Measurements from ENCODE around the gene NFIL3.
"Not testable (repeated sequence)": the region's sequence is repeated elsewhere in the genome, so short reads cannot be mapped to it uniquely, and the experiment has no call there.

NFIL3 gene

GRCh38 chr9:91393826-91394225, 29.8 kb downstream of the NFIL3 start:
- no peak for TF ChIP-seq CTCF (conservative IDR thresholded peaks at IDR 0.05; ENCODE audit: low read depth, low read length)
- no peak overlapping the region for H3K4me3 ChIP-seq (ENCODE audit: low read length)
- no peak for DNase-seq (ENCODE audit: low read depth)

- TF ChIP-seq CTCF (conservative IDR thresholded peaks at IDR 0.05; ENCODE audit: low read depth, low read length): no peak
- no peak overlapping the region for H3K4me3 ChIP-seq (ENCODE audit: low read length)
- DNase-seq (ENCODE audit: low read depth): no peak
Observed at GRCh38 chr9:91392435-91392834, 31.2 kb downstream of the NFIL3 start.

- no peak overlapping the region for H3K4me3 ChIP-seq (ENCODE audit: low read length)
- TF ChIP-seq CTCF (conservative IDR thresholded peaks at IDR 0.05; ENCODE audit: low read depth, low read length): no peak
Observed at GRCh38 chr9:91391818-91392217, 31.8 kb downstream of the NFIL3 start.

GRCh38 chr9:91391412-91391811, 32.2 kb downstream of the NFIL3 start:
- TF ChIP-seq CTCF (conservative IDR thresholded peaks at IDR 0.05; ENCODE audit: low read depth, low read length): no peak
- DNase-seq (ENCODE audit: low read depth): no peak
- H3K4me3 ChIP-seq (ENCODE audit: low read length): no peak overlapping the region

More at GRCh38 chr9:91391818-91392217, 31.8 kb downstream of the NFIL3 start:
- no peak for DNase-seq (ENCODE audit: low read depth)

DNA sequence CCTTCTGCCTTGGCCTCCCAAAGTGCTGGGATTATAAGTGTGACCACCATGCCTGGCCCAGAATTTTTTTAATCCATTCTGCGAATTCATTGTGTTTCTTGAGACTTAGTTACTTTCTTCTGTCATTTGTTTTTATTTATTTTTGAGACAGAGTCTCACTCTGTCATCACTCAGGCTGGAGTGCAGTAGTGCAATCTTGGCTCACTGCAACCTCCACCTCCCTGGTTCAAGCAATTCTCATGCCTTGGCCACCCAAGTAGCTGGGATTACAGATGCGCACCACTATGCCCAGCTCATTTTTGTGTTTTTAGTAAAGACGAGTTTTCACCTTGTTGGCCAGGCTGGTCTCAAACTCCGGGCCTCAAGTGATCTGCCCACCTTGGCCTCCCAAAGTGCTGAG, 33.9 kb downstream of the NFIL3 start:
- H3K4me3 ChIP-seq (ENCODE audit: low read length); DNase-seq (ENCODE audit: low read depth): not testable (repeated sequence)

GRCh38 chr9:91386765-91387164, 36.9 kb downstream of the NFIL3 start:
- no peak for DNase-seq (ENCODE audit: low read depth)
- no peak overlapping the region for H3K4me3 ChIP-seq (ENCODE audit: low read length)
- TF ChIP-seq CTCF (conservative IDR thresholded peaks at IDR 0.05; ENCODE audit: low read depth, low read length): no peak

DNA sequence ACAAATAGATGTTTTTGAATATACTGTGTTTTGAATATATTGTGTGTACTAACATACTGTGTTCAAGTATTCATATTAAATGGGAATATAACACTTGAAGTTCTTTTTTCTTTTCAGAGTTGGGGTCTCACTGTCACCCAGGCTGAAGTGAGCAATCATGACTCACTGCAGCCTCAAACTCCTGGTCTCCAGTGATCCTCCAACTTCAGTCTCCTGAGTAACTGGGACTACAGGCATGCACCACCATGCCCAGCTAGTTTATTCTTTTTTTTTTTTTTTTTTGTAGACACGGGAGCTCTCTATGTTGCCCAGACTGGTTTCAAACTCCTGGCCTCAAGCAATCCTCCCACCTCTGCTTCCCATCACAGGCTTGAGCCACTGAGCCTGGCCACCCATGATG, 38.7 kb downstream of the NFIL3 start:
- DNase-seq (ENCODE audit: low read depth): no peak
- H3K4me3 ChIP-seq (ENCODE audit: low read length): no peak overlapping the region
- no peak for TF ChIP-seq CTCF (conservative IDR thresholded peaks at IDR 0.05; ENCODE audit: low read depth, low read length)

GRCh38 chr9:91383577-91383976, 40.1 kb downstream of the NFIL3 start:
- H3K4me3 ChIP-seq (ENCODE audit: low read length): no peak overlapping the region
- no peak for DNase-seq (ENCODE audit: low read depth)
- no peak for TF ChIP-seq CTCF (conservative IDR thresholded peaks at IDR 0.05; ENCODE audit: low read depth, low read length)

All from retinal pigment epithelial cell (primary cell).